ENCODE measurements around the gene MAP4K4.

MAP4K4 gene

GRCh38 chr2:101731221-101732054 is 33.9 kb downstream of the MAP4K4 start:
- no peak overlapping the region for H3K9ac ChIP-seq (ENCODE audit: low read depth, low read length, poor library complexity, severe bottlenecking)
- H2AFZ ChIP-seq (ENCODE audit: low read length), result no peak overlapping the region
- H4K20me1 ChIP-seq (ENCODE audit: insufficient read depth, low read length, poor library complexity, severe bottlenecking), result peaks cover 87% of the 10 kb centered on the region
- H3K36me3 ChIP-seq (ENCODE audit: insufficient read depth, low read length), result no peaks in the 10 kb centered on the region
- H3K9me2 ChIP-seq (replicated peaks; ENCODE audit: low read depth, low read length), result no peaks in the 10 kb centered on the region
- no peaks in the 10 kb centered on the region for H3F3A ChIP-seq (ENCODE audit: low read depth)
- no peaks in the 10 kb centered on the region for H3K9me3 ChIP-seq (ENCODE audit: insufficient read depth, low read depth, low read length)
- peaks cover 17% of the 10 kb centered on the region for H3K4me1 ChIP-seq (ENCODE audit: insufficient read depth, low read length, poor library complexity, severe bottlenecking)
- H3K4me3 ChIP-seq (ENCODE audit: low read length, poor library complexity, severe bottlenecking), result no peak overlapping the region
- TF ChIP-seq, protein P1, sequence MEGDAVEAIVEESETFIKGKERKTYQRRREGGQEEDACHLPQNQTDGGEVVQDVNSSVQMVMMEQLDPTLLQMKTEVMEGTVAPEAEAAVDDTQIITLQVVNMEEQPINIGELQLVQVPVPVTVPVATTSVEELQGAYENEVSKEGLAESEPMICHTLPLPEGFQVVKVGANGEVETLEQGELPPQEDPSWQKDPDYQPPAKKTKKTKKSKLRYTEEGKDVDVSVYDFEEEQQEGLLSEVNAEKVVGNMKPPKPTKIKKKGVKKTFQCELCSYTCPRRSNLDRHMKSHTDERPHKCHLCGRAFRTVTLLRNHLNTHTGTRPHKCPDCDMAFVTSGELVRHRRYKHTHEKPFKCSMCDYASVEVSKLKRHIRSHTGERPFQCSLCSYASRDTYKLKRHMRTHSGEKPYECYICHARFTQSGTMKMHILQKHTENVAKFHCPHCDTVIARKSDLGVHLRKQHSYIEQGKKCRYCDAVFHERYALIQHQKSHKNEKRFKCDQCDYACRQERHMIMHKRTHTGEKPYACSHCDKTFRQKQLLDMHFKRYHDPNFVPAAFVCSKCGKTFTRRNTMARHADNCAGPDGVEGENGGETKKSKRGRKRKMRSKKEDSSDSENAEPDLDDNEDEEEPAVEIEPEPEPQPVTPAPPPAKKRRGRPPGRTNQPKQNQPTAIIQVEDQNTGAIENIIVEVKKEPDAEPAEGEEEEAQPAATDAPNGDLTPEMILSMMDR (conservative IDR thresholded peaks at IDR 0.05; ENCODE audit: low read length), result no peak
- no peak for TF ChIP-seq EZH2phosphoT487 (IDR thresholded peaks at IDR 0.05; ENCODE audit: borderline replicate concordance)
- no peaks in the 10 kb centered on the region for H3K27me3 ChIP-seq (ENCODE audit: insufficient read depth, low read length, poor library complexity, severe bottlenecking)
- H3K4me2 ChIP-seq (ENCODE audit: low read depth, low read length, poor library complexity, severe bottlenecking), result no peak overlapping the region
- peaks cover 99% of the 10 kb centered on the region for H3K79me2 ChIP-seq (ENCODE audit: insufficient read depth, low read length)

- TF ChIP-seq, protein P1 (conservative IDR thresholded peaks at IDR 0.05; ENCODE audit: low read length), result no peak
- no peak for TF ChIP-seq EZH2phosphoT487 (IDR thresholded peaks at IDR 0.05; ENCODE audit: borderline replicate concordance)
Measured at GRCh38 chr2:101732199-101732598, 34.7 kb downstream of the MAP4K4 start.

GRCh38 chr2:101732773-101733256 is 35.3 kb downstream of the MAP4K4 start:
- Histone ChIP-seq H3K4me2 (ENCODE audit: low read depth, low read length, poor library complexity, severe bottlenecking) (no peak overlapping the region), H3K9me3 (ENCODE audit: insufficient read depth, low read depth, low read length) (no peaks in the 10 kb centered on the region), H3K27me3 (ENCODE audit: insufficient read depth, low read length, poor library complexity, severe bottlenecking) (no peaks in the 10 kb centered on the region), H3K36me3 (ENCODE audit: insufficient read depth, low read length) (no peaks in the 10 kb centered on the region), H4K20me1 (ENCODE audit: insufficient read depth, low read length, poor library complexity, severe bottlenecking) (peaks cover 87% of the 10 kb centered on the region), H3K9ac (ENCODE audit: low read depth, low read length, poor library complexity, severe bottlenecking) (no peak overlapping the region), H3F3A (ENCODE audit: low read depth) (no peaks in the 10 kb centered on the region), H3K79me2 (ENCODE audit: insufficient read depth, low read length) (peaks cover 98% of the 10 kb centered on the region), H3K4me1 (ENCODE audit: insufficient read depth, low read length, poor library complexity, severe bottlenecking) (peaks cover 24% of the 10 kb centered on the region), H3K4me3 (ENCODE audit: low read length, poor library complexity, severe bottlenecking) (no peak overlapping the region), H2AFZ (ENCODE audit: low read length) (no peak overlapping the region), H3K9me2 (replicated peaks; ENCODE audit: low read depth, low read length) (no peaks in the 10 kb centered on the region)
- no peak for TF ChIP-seq EZH2phosphoT487 (IDR thresholded peaks at IDR 0.05; ENCODE audit: borderline replicate concordance)
- TF ChIP-seq, protein P1 (conservative IDR thresholded peaks at IDR 0.05; ENCODE audit: low read length), result no peak

More at GRCh38 chr2:101732199-101732598, 34.7 kb downstream of the MAP4K4 start:
- no peaks in the 10 kb centered on the region for H3K36me3 ChIP-seq (ENCODE audit: insufficient read depth, low read length)
- H3K4me1 ChIP-seq (ENCODE audit: insufficient read depth, low read length, poor library complexity, severe bottlenecking), result peaks cover 24% of the 10 kb centered on the region
- no peaks in the 10 kb centered on the region for H3K27me3 ChIP-seq (ENCODE audit: insufficient read depth, low read length, poor library complexity, severe bottlenecking)
- no peaks in the 10 kb centered on the region for H3F3A ChIP-seq (ENCODE audit: low read depth)
- no peak overlapping the region for H3K9ac ChIP-seq (ENCODE audit: low read depth, low read length, poor library complexity, severe bottlenecking)
- no peak overlapping the region for H3K4me2 ChIP-seq (ENCODE audit: low read depth, low read length, poor library complexity, severe bottlenecking)
- peaks cover 86% of the 10 kb centered on the region for H4K20me1 ChIP-seq (ENCODE audit: insufficient read depth, low read length, poor library complexity, severe bottlenecking)
- H3K9me3 ChIP-seq (ENCODE audit: insufficient read depth, low read depth, low read length), result no peaks in the 10 kb centered on the region
- H3K4me3 ChIP-seq (ENCODE audit: low read length, poor library complexity, severe bottlenecking), result no peak overlapping the region
- H3K79me2 ChIP-seq (ENCODE audit: insufficient read depth, low read length), result peaks cover 99% of the 10 kb centered on the region
- H3K9me2 ChIP-seq (replicated peaks; ENCODE audit: low read depth, low read length), result no peaks in the 10 kb centered on the region
- H2AFZ ChIP-seq (ENCODE audit: low read length), result no peak overlapping the region
